Esophagus squamous epithelium (tissue), 4 donors: ENCODE measurements around the gene ANKRD34A.

Source experiments
- POLR2A ChIP-seq, 4 donors: fragments of 450-650 bp; IDR thresholded peaks; one replicate each; pipeline ENCODE4 v1.6.1; 2017; ENCODE audit warnings: antibody characterized with exemption in 4 of 4, mild to moderate bottlenecking in 4 of 4, moderate library complexity in 3 of 4
- TF ChIP-seq, protein P1 (sequence below), 6 experiments: fragments of 450-650 bp in 4 of 6; fragments of 200-600 bp in 2 of 6; sonication (generic) in 2 of 6; IDR thresholded peaks; one replicate each; pipeline ENCODE4 v1.5.1; 2016 to 2019; ENCODE audit warnings: antibody characterized with exemption in 6 of 6, mild to moderate bottlenecking in 4 of 6, moderate library complexity in 4 of 6

DNA sequence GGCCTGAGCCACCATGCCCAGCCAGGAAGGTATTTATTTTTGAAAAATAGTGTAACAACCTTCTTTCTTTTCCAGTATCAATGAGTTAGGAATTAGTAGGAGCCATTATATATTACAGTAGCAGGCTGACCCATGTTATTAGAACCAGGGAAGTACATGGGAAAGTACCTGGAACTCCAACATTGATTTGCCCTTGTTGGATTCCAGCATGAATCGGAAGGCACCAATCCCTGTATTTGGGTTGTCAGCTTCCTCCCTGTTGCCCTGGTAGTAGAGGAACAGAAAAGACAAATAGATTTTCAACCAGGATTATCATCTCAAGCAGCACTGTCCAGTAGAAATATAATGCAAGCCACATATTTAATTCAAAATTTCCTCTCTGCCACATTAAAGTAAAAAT is 26.9 kb downstream of the ANKRD34A start:
- TF ChIP-seq, protein P1, sequence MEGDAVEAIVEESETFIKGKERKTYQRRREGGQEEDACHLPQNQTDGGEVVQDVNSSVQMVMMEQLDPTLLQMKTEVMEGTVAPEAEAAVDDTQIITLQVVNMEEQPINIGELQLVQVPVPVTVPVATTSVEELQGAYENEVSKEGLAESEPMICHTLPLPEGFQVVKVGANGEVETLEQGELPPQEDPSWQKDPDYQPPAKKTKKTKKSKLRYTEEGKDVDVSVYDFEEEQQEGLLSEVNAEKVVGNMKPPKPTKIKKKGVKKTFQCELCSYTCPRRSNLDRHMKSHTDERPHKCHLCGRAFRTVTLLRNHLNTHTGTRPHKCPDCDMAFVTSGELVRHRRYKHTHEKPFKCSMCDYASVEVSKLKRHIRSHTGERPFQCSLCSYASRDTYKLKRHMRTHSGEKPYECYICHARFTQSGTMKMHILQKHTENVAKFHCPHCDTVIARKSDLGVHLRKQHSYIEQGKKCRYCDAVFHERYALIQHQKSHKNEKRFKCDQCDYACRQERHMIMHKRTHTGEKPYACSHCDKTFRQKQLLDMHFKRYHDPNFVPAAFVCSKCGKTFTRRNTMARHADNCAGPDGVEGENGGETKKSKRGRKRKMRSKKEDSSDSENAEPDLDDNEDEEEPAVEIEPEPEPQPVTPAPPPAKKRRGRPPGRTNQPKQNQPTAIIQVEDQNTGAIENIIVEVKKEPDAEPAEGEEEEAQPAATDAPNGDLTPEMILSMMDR (IDR thresholded peaks at IDR 0.05): no peak
- TF ChIP-seq POLR2A (IDR thresholded peaks at IDR 0.05): no peak
